A673 (cell line): ENCODE results near the gene IWS1. TPM values are rescaled to one million over a fixed set of nuclear protein-coding genes. Genes with fewer than 3 reads are reported as not detected.

Experiments
- BruUV-seq: library from RNA; stranded (reverse); fragments of 400-500 nt; replicated peaks from 2 replicates; lab custom pipeline; 2021; lab: Mats Ljungman, UMichigan
- CTCF ChIA-PET: fragments of 300-600 bp; sonication (Branson Sonifier 250); formaldehyde crosslinking; loops from one replicate; lab custom pipeline; 2022; ENCODE audit warnings: antibody characterized with exemption; lab: Charles Lee
- POLR2A ChIA-PET: fragments of 300-600 bp; sonication (Branson Sonifier 250); formaldehyde crosslinking; loops from one replicate; lab custom pipeline; 2022; ENCODE audit warnings: antibody characterized with exemption; ENCODE audit not compliant: low non-redundant PET; lab: Charles Lee
- DNase-seq: peaks from one replicate; pipeline ENCODE4 v3.0.0-alpha.2; 2015; ENCODE audit warnings: low spot score
- H3K27ac ChIP-seq: fragments of 200-600 bp; sonication (generic); 2 replicates; pipeline ENCODE4 v1.5.1; 2016; ENCODE audit warnings: mixed run types, low read depth, mild to moderate bottlenecking, mixed read lengths, antibody characterized with exemption, low read length; ENCODE audit not compliant: poor library complexity, severe bottlenecking
- H3K27me3 ChIP-seq: fragments of 200-600 bp; sonication (generic); replicated peaks from 2 replicates; pipeline ENCODE4 v1.6.1; 2017; ENCODE audit warnings: mixed run types, low read depth, mild to moderate bottlenecking, mixed read lengths, antibody characterized with exemption, low read length; ENCODE audit not compliant: insufficient read depth, poor library complexity
- H3K36me3 ChIP-seq: fragments of 200-600 bp; sonication (generic); 2 replicates; pipeline ENCODE4 v1.6.1; 2016; ENCODE audit warnings: mixed run types, mild to moderate bottlenecking, mixed read lengths, antibody characterized with exemption, low read length; ENCODE audit not compliant: insufficient read depth, poor library complexity, severe bottlenecking
- H3K4me1 ChIP-seq: fragments of 200-600 bp; sonication (generic); 2 replicates; pipeline ENCODE4 v1.6.1; 2017; ENCODE audit warnings: mixed run types, mild to moderate bottlenecking, mixed read lengths, antibody characterized with exemption, low read length; ENCODE audit not compliant: insufficient read depth, poor library complexity, severe bottlenecking
- H3K4me3 ChIP-seq: fragments of 200-600 bp; sonication (generic); 2 replicates; pipeline ENCODE4 v1.5.1; 2016; ENCODE audit warnings: low read depth, mixed run types, mild to moderate bottlenecking, mixed read lengths, low read length; ENCODE audit not compliant: poor library complexity, severe bottlenecking
- H3K9me3 ChIP-seq: fragments of 200-600 bp; sonication (generic); 2 replicates; pipeline ENCODE4 v1.6.1; 2016; ENCODE audit warnings: mixed run types, low read depth, mild to moderate bottlenecking, mixed read lengths, antibody characterized with exemption, low read length; ENCODE audit not compliant: poor library complexity, severe bottlenecking
- EZH2 ChIP-seq: fragments of 200-600 bp; sonication (generic); IDR thresholded peaks from 2 replicates; pipeline ENCODE4 v1.6.1; 2017; ENCODE audit warnings: borderline replicate concordance, low read depth, mild to moderate bottlenecking, mixed read lengths, antibody characterized with exemption, low read length; ENCODE audit not compliant: poor library complexity, severe bottlenecking
- intact Hi-C: fragments of 100-400 bp; cut with micrococcal nuclease; formaldehyde crosslinking; loops from one replicate; pipeline ENCODE4 v1.10.0; 2022; ENCODE audit not compliant: unreplicated experiment
- total RNA-seq: library from RNA; stranded (reverse); gene quantifications from 2 replicates; pipeline ENCODE4 v1.2.3, GENCODE V29; 2021
- TF ChIP-seq, protein P1 (sequence below): fragments of 300-800, 200-600 bp; sonication (generic); conservative IDR thresholded peaks from 2 replicates; pipeline ENCODE4 v1.5.1; 2017; ENCODE audit warnings: low read depth, mild to moderate bottlenecking, antibody characterized with exemption, low read length, moderate library complexity, mixed read lengths

The IWS1 gene
- total RNA-seq, 1 experiment from 2014 or later: 67.2 TPM

DNA sequence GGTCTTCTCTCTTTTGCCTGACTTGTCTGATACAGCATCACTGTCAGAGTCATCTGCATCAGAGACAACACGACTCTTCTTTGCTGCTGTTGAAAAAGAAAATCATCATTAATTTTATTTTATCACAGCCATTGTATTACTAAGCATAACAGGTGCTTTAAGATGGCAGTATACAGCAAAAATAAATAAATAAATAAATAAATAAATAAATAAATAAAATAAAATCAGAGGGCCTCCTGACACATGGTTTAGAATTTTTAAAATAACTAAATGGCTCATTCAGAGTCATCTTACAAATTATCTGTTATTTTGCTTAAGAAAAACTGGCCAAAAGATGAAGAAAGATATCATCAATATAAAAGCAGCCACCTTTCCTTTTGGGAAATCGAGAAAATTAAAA lies 22.8 kb downstream of the IWS1 start:
- CTCF ChIA-PET: no interaction called here
- no peak overlapping the region for H3K4me3 ChIP-seq
- H3K4me1 ChIP-seq: peaks cover 16% of the 10 kb centered on the region
- no peak overlapping the region for H3K27ac ChIP-seq
- POLR2A ChIA-PET: no interaction called here
- BruUV-seq: no TSS peak
- H3K27me3 ChIP-seq: no peaks in the 10 kb centered on the region
- no peak for TF ChIP-seq EZH2
- no peaks in the 10 kb centered on the region for H3K9me3 ChIP-seq
- intact Hi-C loops: no loop called here
- DNase-seq: no peak
- peaks cover 70% of the 10 kb centered on the region for H3K36me3 ChIP-seq

DNA sequence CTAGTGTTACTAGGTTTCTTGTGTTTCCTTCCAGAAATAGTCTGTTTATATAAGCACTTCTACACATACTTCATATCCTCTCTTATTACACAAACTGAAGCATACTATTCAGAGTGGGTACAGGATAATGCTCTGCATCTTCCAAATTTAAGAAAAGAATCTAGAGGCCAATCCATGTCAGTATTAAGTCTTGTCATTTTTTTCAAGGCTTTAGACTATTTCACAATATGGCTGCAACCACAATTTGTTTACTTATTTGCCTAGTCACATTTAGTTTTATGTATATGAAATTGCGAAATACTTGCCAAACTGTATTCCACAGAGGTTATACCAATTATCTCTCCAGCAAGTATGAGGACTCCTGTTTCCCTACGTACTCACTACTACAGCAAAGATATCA lies 27.9 kb downstream of the IWS1 start:
- CTCF ChIA-PET: no interaction called here

DNA sequence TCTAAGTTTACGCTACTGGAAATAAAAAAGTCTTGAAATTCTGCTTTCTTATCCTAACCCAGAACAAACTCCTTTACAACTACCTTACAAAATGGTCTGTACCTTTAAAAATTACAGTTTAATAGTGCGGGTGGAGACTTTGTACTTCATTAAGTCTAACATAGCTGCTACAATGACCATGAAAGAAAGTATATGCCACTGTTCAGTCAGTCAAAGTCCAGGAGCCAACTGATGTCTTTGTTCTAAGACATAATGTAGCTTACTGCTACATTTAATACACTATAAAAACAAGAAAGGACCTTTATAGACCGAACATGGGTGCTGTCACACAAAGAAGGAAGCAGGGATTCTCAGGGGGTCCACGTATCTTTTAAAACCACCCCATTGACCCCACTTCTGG lies 36.0 kb downstream of the IWS1 start:
- Histone ChIP-seq H3K4me1 (peaks cover 13% of the 10 kb centered on the region), H3K27me3 (no peaks in the 10 kb centered on the region), H3K9me3 (no peaks in the 10 kb centered on the region), H3K4me3 (no peak overlapping the region), H3K36me3 (peaks cover 89% of the 10 kb centered on the region), H3K27ac (no peak overlapping the region)
- TF ChIP-seq, protein P1, sequence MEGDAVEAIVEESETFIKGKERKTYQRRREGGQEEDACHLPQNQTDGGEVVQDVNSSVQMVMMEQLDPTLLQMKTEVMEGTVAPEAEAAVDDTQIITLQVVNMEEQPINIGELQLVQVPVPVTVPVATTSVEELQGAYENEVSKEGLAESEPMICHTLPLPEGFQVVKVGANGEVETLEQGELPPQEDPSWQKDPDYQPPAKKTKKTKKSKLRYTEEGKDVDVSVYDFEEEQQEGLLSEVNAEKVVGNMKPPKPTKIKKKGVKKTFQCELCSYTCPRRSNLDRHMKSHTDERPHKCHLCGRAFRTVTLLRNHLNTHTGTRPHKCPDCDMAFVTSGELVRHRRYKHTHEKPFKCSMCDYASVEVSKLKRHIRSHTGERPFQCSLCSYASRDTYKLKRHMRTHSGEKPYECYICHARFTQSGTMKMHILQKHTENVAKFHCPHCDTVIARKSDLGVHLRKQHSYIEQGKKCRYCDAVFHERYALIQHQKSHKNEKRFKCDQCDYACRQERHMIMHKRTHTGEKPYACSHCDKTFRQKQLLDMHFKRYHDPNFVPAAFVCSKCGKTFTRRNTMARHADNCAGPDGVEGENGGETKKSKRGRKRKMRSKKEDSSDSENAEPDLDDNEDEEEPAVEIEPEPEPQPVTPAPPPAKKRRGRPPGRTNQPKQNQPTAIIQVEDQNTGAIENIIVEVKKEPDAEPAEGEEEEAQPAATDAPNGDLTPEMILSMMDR: no peak
- TF ChIP-seq EZH2: no peak
- intact Hi-C loops: no loop called here
- no peak for DNase-seq
- ChIA-PET CTCF (interaction anchor here (0.9 kb wide), 1 partner anchor 11 kb away, joined by 3 read pairs; no protein-coding TSS in a partner anchor), POLR2A (no interaction called here)
- no TSS peak for BruUV-seq

More for the DNA sequence above, 27.9 kb downstream of the IWS1 start:
- H3K27ac ChIP-seq: no peak overlapping the region
- no peak for DNase-seq
- H3K9me3 ChIP-seq: no peaks in the 10 kb centered on the region
- POLR2A ChIA-PET: no interaction called here
- H3K27me3 ChIP-seq: no peaks in the 10 kb centered on the region
- H3K4me3 ChIP-seq: no peak overlapping the region
- BruUV-seq: no TSS peak
- no peaks in the 10 kb centered on the region for H3K4me1 ChIP-seq
- H3K36me3 ChIP-seq: peaks cover 77% of the 10 kb centered on the region
- intact Hi-C loops: no loop called here
- no peak for TF ChIP-seq EZH2
- TF ChIP-seq, protein P1: no peak
